Activated effector memory CD4-positive, alpha-beta T cell treated with anti-CD3 and anti-CD28 coated beads, Interleukin-2, amount 50 U/mL, for 16 hours (primary cell): ENCODE measurements around the gene ZC3H18.

ENCODE experiments used
- DNase-seq: peaks from one replicate; pipeline ENCODE4 v3.0.0-alpha.2; 2020

The ZC3H18 gene

DNA sequence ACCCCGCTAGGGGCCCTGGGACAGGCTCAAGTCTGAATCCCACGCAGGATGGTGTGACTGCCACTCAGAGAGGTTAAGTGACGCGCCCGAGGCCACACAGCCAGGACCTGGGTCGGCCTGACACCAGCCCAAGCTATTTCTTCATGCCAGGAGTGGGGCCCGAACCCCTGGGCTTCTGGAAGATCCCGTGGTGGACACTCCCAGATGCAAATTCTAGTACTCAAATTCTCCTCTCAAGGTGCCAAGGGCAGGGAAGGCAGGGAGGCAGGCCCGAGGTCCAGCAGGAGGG lies 73.4 kb downstream of the ZC3H18 start:
- no peak for DNase-seq

DNA sequence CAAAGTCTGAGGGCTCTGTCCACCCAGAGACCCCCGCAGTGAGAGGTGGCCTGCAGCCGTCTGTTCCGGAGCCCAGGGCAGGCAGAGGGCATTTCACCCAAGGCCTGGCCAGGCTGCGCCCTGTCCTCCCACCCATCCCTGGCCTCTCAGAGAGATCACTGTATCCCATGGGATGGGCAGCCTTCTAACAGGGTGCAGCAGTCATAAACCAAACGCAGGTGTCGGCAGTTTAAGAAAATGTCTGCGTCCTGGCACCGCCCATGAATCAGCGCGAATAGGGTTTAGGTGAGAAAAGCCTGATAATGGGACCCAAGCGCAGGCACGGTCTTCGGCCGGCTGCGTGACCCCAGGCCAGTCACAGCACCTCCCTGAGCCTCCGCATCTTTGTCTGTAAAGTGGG lies 75.3 kb downstream of the ZC3H18 start:
- no peak for DNase-seq

DNA sequence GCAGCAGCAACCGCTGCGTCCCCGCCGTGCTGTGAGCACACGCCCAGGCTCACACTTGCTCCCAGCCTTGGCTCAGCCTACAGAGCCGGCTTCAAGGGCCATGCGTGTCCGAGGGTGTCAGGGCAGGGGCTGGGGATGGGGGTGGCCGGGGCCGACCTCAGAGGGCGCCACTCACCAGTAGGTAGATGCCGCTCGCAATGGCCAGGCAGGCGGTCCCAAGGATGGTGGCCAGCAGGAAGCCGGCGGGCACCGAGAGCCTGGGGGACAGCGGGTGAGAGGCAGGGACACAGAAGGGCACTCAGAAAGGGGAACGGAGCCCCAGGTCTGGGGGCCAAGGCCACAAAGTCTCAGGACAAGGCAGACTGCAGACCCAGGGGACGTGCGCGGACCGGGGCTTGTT lies 75.7 kb downstream of the ZC3H18 start:
- no peak for DNase-seq

DNA sequence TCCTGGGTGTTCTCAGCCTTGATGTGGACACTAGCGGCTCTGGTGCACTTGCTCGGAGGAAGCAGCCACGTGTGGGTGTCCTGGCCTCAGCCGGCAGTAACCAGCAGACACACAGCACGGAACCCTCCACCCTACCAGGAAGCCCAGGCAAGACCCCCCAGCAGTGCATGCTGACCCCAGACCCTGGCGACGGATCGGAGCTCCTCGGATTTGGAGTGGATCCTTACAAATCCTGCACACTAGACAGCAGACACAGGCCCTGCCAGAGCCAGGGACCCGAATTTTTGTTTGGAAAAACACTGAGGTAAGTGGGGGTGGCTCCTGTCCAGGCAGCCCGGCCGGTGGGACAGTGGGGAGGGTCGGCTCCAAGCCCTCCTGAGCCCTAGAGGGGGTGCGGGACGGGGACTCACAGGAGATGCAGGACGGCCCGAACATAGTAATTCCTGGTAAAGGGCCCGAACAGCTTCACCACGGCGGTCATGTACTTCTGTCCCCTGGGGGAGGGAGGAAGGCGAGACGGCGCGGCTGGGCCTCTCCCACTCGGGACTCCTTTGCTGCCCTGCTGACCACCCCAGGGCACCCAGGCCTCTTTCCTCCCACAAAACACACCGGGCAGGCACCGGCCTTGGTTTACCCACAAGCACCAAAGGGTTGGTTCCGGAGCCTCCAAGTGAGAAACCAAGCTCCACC lies 76.3 kb downstream of the ZC3H18 start:
- no peak for DNase-seq

GRCh38 chr16:88647178-88648070 lies 77.2 kb downstream of the ZC3H18 start:
- no peak for DNase-seq

DNA sequence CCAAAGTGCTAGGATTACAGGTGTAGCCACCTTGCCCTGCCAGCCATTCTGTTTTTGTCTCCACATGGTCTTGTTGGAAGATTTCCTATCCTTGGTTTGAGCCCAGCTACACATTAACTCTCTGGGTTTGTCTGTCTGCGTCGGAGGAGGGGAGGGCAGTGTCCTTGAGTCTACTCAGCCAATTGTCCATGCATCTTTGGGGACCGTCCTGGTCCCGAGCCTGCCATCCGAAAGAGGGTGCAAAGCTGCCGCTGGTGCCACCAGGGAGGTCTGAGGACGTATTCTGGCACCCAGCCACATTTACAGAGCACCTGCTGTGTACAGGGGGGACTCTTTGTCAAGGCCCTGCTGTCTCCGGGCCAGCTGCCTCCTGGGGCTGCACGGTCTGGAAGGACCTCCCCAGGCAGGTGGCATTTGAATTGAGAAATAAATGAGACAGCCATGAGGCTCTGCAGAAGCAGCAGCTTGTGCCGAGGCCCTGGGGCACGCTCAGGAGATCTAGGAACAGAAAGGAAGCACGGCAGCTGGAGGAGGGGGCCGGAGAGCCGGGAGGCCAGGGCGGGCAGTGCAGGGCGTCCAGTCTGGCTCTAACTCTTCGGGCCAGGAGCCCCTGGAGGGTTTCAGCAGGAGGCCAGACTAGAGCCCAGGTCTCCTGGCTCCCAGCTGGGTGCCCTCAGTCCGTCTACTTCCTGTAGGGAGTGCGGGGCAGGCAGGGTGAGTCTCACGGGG lies 79.2 kb downstream of the ZC3H18 start:
- no peak for DNase-seq

DNA sequence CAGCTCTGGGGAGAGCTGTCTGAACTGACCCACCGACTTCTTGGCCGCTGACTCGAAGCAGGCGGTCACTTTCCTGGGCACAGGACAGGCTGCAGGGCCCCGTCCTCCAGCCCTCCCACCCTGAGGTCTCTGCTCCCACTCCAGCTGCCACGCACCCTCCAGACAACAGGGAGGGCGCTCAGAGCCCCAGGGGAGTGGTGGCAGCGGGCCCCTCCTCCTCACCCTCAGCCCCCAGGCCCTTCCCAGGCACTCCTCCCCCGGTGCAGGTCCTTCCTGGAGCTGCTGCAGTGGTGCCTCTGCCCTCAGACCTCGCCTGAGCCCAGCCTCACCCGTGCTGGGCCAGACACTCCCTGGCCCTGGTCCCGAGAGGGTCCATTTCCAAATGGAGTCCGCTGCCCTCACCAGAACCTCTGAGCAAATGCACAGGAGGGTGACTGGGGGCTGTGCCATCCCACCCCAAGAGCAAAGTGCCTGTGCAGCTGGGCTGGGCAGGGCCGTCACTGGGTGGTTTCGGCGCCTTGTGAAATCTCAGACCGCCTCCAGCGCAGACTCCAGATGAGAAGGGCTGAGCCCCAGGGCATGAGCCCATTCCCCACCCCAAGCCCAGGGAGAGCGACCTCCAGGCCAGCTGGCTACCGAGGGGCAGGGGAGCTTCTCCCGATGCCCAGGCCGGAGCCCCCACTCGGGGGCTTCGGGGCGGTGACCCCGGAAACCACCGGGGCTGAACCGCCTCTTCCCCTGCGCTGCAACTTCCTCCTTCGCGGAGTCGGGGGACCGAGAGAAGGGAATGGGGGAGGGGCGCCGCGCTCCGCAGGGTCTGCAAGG lies 79.9 kb downstream of the ZC3H18 start:
- DNase-seq = peak; percentile 77

GRCh38 chr16:88650749-88651275 lies 80.6 kb downstream of the ZC3H18 start, which contains the start of gene CYBA:
TSS of gene CYBA (minus strand) at chr16:88651053. CDS start at chr16:88651013, 40 bp downstream.
- DNase-seq = peak; percentile 92

GRCh38 chr16:88651276-88651988 lies 81.2 kb downstream of the ZC3H18 start:
- peak; percentile 89 for DNase-seq

GRCh38 chr16:88651989-88652761 lies 82.0 kb downstream of the ZC3H18 start:
- DNase-seq = no peak

- no peak for DNase-seq
Measured at GRCh38 chr16:88652762-88653063, 82.5 kb downstream of the ZC3H18 start.

- DNase-seq = no peak
Measured at GRCh38 chr16:88653101-88653500, 82.9 kb downstream of the ZC3H18 start.

GRCh38 chr16:88653596-88654362 lies 83.6 kb downstream of the ZC3H18 start:
- DNase-seq = no peak

GRCh38 chr16:88654363-88655052 lies 84.3 kb downstream of the ZC3H18 start:
- no peak for DNase-seq

DNA sequence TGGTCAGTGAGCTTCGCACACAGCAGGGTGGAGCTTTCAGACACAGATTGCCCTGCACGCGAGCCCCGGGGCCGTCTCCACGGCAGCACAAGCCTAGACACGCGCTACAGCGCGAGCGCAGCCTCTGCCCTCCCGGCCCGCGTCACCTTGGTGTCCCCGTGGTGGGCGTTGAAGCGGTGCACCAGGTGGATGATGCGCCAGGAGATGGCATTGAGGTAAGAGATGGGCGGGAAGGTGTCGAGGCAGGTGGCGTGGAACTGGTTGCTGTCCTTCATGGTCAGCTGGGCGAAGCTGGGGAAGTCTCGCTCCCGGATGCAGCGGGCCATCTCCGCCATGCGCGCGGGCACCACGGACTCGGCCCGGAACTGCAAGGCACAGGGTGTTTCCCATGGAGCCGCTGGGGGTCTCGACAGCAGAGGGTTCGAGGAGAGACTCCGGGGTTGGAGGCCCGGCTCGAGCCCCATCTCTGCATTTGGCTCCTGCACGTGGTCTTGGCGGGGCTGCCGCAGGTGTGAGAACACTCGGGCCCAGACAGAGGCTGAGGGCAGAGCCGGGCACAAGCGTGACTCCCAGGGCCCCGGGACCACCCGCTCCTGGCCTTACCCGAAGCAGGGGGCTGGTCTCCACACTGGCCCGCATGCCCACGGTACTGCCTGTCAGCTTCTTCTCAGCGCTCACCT lies 85.0 kb downstream of the ZC3H18 start:
- no peak for DNase-seq

DNA sequence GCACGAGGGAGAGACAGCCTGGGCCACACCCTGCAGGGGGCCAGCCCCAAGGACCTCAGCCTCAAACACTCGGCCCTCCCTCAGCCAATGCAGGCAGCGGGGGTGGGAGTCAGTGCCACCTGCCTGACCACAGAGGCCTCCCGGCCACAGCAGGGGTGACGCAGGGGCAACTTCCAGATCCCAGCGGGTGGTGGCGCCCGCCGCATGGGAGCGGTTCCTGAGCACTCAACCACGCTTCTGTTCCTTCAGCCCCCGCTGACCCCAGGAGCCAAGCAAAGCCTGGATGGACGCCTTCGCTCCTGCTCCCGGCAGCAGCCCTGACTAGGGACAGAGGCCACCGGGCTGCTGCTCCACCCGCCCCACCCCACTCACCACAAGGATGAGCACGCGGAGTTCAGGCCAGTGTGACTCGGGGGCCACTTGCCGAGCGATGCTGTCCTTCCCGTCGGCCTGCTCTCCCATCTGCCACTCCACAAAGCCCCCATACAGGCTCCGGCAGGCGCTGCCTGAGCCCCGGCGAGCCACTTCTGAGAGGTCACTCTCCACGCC lies 85.6 kb downstream of the ZC3H18 start:
- no peak for DNase-seq

DNA sequence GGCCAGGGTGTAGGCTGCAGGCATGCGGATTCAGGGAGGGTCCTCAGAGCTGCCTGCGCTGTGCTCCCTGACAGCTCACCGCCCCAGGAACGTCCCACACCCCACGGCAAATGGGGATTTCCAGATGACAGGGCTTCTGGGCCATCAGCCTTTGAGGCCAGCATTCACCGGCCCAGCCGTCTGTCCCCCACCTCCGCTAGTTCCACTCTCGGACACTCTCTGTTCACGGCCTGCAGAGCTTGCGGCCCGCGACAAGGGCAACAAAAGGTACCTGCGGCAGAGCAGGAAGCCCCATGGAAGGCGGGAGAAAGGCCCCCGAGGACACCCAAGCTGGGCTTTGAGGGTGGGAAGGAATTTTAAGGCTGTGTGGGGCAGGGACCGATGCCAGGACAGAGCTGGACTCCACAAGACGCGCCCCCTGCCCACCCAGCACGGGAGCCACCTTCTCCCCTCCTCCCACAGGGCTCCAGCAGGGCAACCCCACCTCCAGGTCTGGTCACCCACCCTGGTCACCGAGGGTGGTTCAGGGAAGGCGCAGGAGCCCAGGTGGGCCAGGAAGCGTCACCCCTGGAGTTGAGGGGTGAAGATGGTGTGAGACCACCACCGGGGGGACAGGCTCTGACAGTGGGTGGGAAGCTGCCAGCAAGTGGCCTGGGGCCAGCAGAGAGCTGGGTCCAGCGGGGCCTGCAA lies 86.2 kb downstream of the ZC3H18 start:
- DNase-seq = no peak

DNA sequence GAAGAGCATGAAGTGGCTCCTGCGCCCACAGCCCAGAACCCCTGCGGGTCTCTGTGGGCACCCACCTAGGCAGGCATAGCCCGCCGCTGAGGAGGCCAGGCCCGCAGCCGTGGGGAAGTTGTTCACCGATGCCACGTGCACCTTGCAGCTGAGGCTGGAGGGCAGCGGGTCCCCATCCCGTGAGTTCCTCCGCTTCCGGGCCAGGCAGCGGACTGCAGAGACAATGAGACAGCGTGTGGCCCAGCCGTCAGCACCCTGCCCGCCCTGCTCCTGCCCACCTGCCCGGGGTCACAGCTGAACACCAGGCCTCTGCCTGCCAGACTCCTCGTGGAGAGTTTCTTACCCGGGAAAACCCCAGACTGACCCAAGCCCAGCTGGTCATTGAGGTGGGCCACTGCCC lies 87.2 kb downstream of the ZC3H18 start:
- no peak for DNase-seq
